SK-N-SH (cell line): ENCODE results near the gene WDR45. TPM values are rescaled to one million over a fixed set of nuclear protein-coding genes. Genes with fewer than 3 reads are reported as not detected.

Source experiments
- CTCF ChIA-PET: fragments of 300-600, 350-600 bp; formaldehyde crosslinking; extraction: SDS; loops from one replicate; lab custom pipeline; 2021; lab: Yijun Ruan, JAX
- POLR2A ChIA-PET: fragments of 350-600 bp; sonication (Branson Sonifier 250); formaldehyde crosslinking; extraction: SDS; loops from one replicate; lab custom pipeline; 2020; ENCODE audit warnings: antibody characterized with exemption, inconsistent platforms; lab: Yijun Ruan, JAX
- DNase-seq: peaks from one replicate; pipeline ENCODE4 v3.0.0; 2012
- H2AFZ ChIP-seq: fragments of 200-600 bp; sonication (generic); 2 replicates; pipeline ENCODE4 v1.8.1; 2016; ENCODE audit warnings: antibody characterized with exemption, mild to moderate bottlenecking, low read depth
- H3F3A ChIP-seq: fragments of 200-600 bp; sonication (generic); replicated peaks from 2 replicates; pipeline ENCODE3; 2016; ENCODE audit warnings: antibody characterized with exemption, mild to moderate bottlenecking; ENCODE audit not compliant: insufficient read depth
- H3K27ac ChIP-seq, 2 experiments: fragments of 200-500 bp in 1 of 2; fragments of 200-600 bp in 1 of 2; sonication (Bioruptor generic) in 1 of 2; sonication (generic), shearing (Covaris generic) in 1 of 2; 2 replicates each; pipeline versions ENCODE4 v1.5.1 to v1.6.1; 2014 to 2016; ENCODE audit warnings: low read depth in 2 of 2, inconsistent platforms in 1 of 2, low read length in 1 of 2, mild to moderate bottlenecking in 1 of 2, mixed read lengths in 1 of 2
- H3K27me3 ChIP-seq: fragments of 200-600 bp; sonication (generic), shearing (Covaris generic); 2 replicates; pipeline ENCODE4 v1.6.1; 2016; ENCODE audit warnings: mixed run types; ENCODE audit not compliant: insufficient read depth
- H3K36me3 ChIP-seq, 2 experiments: fragments of 200-500 bp in 1 of 2; fragments of 200-600 bp in 1 of 2; sonication (Bioruptor generic) in 1 of 2; sonication (generic) in 1 of 2; replicated peaks in 1 of 2; 2 replicates each; pipeline versions ENCODE3 to v1.5.1; 2014 to 2016; ENCODE audit warnings: low read length in 1 of 2, mild to moderate bottlenecking in 1 of 2; ENCODE audit not compliant: insufficient read depth in 2 of 2, control insufficient read depth in 1 of 2
- H3K4me1 ChIP-seq, 2 experiments: fragments of 200-500 bp in 1 of 2; fragments of 200-600 bp in 1 of 2; sonication (Bioruptor generic) in 1 of 2; sonication (generic), shearing (Covaris generic) in 1 of 2; 2 replicates each; pipeline versions ENCODE4 v1.5.1 to v1.6.1; 2014 to 2016; ENCODE audit warnings: low read depth in 1 of 2, low read length in 1 of 2, mixed run types in 1 of 2; ENCODE audit not compliant: insufficient read depth in 2 of 2, control insufficient read depth in 1 of 2
- H3K4me2 ChIP-seq: fragments of 200-600 bp; sonication (generic), shearing (Covaris generic); 2 replicates; pipeline ENCODE4 v1.6.1; 2017; ENCODE audit warnings: mixed run types
- H3K4me3 ChIP-seq, 2 experiments: fragments of 200-500 bp in 1 of 2; fragments of 200-600 bp in 1 of 2; sonication (Bioruptor generic) in 1 of 2; sonication (generic), shearing (Covaris generic) in 1 of 2; 2 replicates each; pipeline versions ENCODE4 v1.5.1 to v1.8.1; 2014 to 2016; ENCODE audit warnings: low read depth in 2 of 2, inconsistent platforms in 1 of 2, low read length in 1 of 2, mild to moderate bottlenecking in 1 of 2, mixed read lengths in 1 of 2, moderate library complexity in 1 of 2
- H3K79me2 ChIP-seq: fragments of 200-600 bp; sonication (generic); 2 replicates; pipeline ENCODE4 v1.8.1; 2017; ENCODE audit warnings: mild to moderate bottlenecking; ENCODE audit not compliant: insufficient read depth
- H3K9ac ChIP-seq: fragments of 200-600 bp; sonication (generic); 2 replicates; pipeline ENCODE4 v1.6.1; 2017; ENCODE audit warnings: mixed run types
- H3K9me2 ChIP-seq: fragments of 200-600 bp; sonication (generic); 2 replicates; pipeline ENCODE4 v1.6.1; 2017; ENCODE audit warnings: mixed run types
- H3K9me3 ChIP-seq: fragments of 200-600 bp; sonication (generic); 2 replicates; pipeline ENCODE4 v1.6.1; 2017; ENCODE audit warnings: mixed run types, mild to moderate bottlenecking, moderate library complexity
- H4K20me1 ChIP-seq: fragments of 200-600 bp; sonication (generic); 2 replicates; pipeline ENCODE4 v1.6.1; 2017; ENCODE audit warnings: mild to moderate bottlenecking, mixed run types; ENCODE audit not compliant: insufficient read depth
- EZH2phosphoT487 ChIP-seq: fragments of 200-600 bp; sonication (generic); IDR thresholded peaks from 2 replicates; pipeline ENCODE4 v1.6.1; 2017; ENCODE audit warnings: low read depth, mixed run types, mild to moderate bottlenecking, antibody characterized with exemption, moderate library complexity, borderline replicate concordance
- FOSL2 ChIP-seq: IDR thresholded peaks from 2 replicates; pipeline ENCODE4 v1.4.0; 2012; ENCODE audit warnings: low read depth, mild to moderate bottlenecking, moderate library complexity, borderline replicate concordance
- FOXM1 ChIP-seq: IDR thresholded peaks from 2 replicates; pipeline ENCODE4 v1.4.0; 2012; ENCODE audit warnings: low read depth, mild to moderate bottlenecking
- GATA2 ChIP-seq: sonication (generic); formaldehyde crosslinking; IDR thresholded peaks from 2 replicates; pipeline ENCODE4 v1.5.0; 2020; ENCODE audit warnings: mild to moderate bottlenecking, missing genetic modification reagents
- JUND ChIP-seq: IDR thresholded peaks from 2 replicates; pipeline ENCODE4 v1.4.0; 2012
- MEF2A ChIP-seq: IDR thresholded peaks from 2 replicates; pipeline ENCODE4 v1.4.0; 2012; ENCODE audit warnings: low read depth, borderline replicate concordance
- NFIC ChIP-seq: IDR thresholded peaks from 2 replicates; pipeline ENCODE4 v1.4.0; 2012; ENCODE audit warnings: borderline replicate concordance
- NRF1 ChIP-seq: IDR thresholded peaks from 2 replicates; pipeline ENCODE4 v1.6.1; 2012; ENCODE audit warnings: low read depth, mild to moderate bottlenecking, low read length
- POLR2AphosphoS5 ChIP-seq: IDR thresholded peaks from 2 replicates; pipeline ENCODE4 v1.6.1; 2012; ENCODE audit warnings: low read depth, low read length
- RAD21 ChIP-seq: IDR thresholded peaks from 2 replicates; pipeline ENCODE4 v1.6.1; 2012; ENCODE audit warnings: mild to moderate bottlenecking, low read length
- RFX5 ChIP-seq: IDR thresholded peaks from 2 replicates; pipeline ENCODE4 v1.6.1; 2012; ENCODE audit warnings: mild to moderate bottlenecking, improper control_type of control experiment, low read length
- TAF1 ChIP-seq: IDR thresholded peaks from 2 replicates; pipeline ENCODE4 v1.6.1; 2012; ENCODE audit warnings: low read depth, mild to moderate bottlenecking, low read length, moderate library complexity, borderline replicate concordance
- TEAD4 ChIP-seq: IDR thresholded peaks from 2 replicates; pipeline ENCODE4 v1.4.0; 2012; ENCODE audit warnings: mild to moderate bottlenecking, borderline replicate concordance; ENCODE audit not compliant: insufficient read depth
- YY1 ChIP-seq: IDR thresholded peaks from 2 replicates; pipeline ENCODE4 v1.4.0; 2012; ENCODE audit warnings: low read depth, mild to moderate bottlenecking
- WGBS: methylation state at CpG from one replicate; pipeline ENCODE4 v1.1.6; 2017; ENCODE audit warnings: low lambda C conversion rate; 5-methylcytosine and 5-hydroxymethylcytosine counted together
- polyA plus RNA-seq, 3 experiments: library from polyadenylated mRNA; depleted of rRNA; stranded (reverse); fragments of >200 nt; gene quantifications; 2 replicates each; pipeline ENCODE4 v1.2.3, GENCODE V29; 2012
- TF ChIP-seq, protein P1 (sequence below): IDR thresholded peaks from 2 replicates; pipeline ENCODE4; 2012
- TF ChIP-seq, protein P2 (sequence below): fragments of 150-350 bp; IDR thresholded peaks from 2 replicates; pipeline ENCODE4 v1.6.1; 2016; ENCODE audit warnings: mild to moderate bottlenecking, low read depth, low read length
- TF ChIP-seq, protein P3 (sequence below): IDR thresholded peaks from 2 replicates; pipeline ENCODE4 v1.4.0; 2012; ENCODE audit warnings: low read depth

The WDR45 gene
- polyA plus RNA-seq, 1 of the 3 experiments (the other 2 are of a cell fraction): 108 TPM

DNA sequence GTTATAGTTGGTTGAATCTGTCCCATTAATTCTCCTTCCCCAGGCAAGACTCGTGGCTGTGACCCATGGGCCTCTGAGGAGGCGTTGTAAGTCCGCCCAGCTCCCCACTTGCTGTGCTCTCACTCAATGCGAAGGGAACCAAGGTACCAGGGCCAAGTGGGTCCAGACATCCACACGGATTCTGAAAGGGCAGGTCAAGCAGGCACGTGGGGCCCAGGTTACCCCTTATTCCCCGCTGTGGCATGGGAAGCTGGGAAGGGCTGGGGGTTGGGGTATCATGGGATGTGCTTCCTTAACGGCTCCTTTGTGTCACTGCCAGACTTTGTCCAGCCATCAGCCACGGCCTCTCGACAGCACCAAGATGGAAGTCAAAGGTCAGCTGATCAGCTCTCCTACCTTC is 17.8 kb downstream of the WDR45 start:
- H3K27ac ChIP-seq: no peak overlapping the region
- no peak overlapping the region for H3K4me3 ChIP-seq
- no peak overlapping the region for H2AFZ ChIP-seq
- no peaks in the 10 kb centered on the region for H3K36me3 ChIP-seq
- WGBS: 62% methylated on average over 5 of the region's 10 CpGs
- H3K79me2 ChIP-seq: no peaks in the 10 kb centered on the region
- POLR2A ChIA-PET: no interaction called here
- no peaks in the 10 kb centered on the region for H3K9me2 ChIP-seq
- no peaks in the 10 kb centered on the region for H3F3A ChIP-seq
- TF ChIP-seq GATA2 (CRISPR knock-in tag) (no peak), MEF2A (no peak)
- no peaks in the 10 kb centered on the region for H3K4me1 ChIP-seq
- H3K9ac ChIP-seq: no peak overlapping the region
- H3K9me3 ChIP-seq: no peaks in the 10 kb centered on the region
- H3K4me2 ChIP-seq: no peak overlapping the region
- CTCF ChIA-PET: no interaction called here
- H4K20me1 ChIP-seq: no peaks in the 10 kb centered on the region
- DNase-seq: no peak
- H3K27me3 ChIP-seq: peaks cover 3% of the 10 kb centered on the region; the same call in 1 of the 2 replicates

DNA sequence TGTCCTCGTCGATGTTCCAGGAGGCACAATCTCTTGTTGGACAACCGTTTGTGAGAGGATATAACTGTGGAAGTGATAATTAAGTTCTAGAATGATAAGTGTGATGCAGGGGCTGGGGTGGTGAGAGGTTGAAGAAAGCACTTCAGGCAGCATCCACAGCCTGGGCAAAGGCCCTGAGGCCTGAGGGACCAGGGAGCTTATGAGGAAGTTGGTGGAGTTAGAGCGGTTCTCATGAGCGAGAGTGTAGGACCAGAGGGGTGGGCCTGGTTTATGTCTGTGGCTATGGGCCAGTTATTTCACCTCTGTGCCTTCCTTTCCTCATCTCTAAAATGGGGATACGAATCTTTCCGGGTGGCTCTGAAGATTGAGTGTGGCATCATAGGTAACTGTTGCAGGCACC is 18.2 kb downstream of the WDR45 start:
- Histone ChIP-seq H4K20me1 (no peaks in the 10 kb centered on the region), H3K4me2 (no peak overlapping the region), H3K9me3 (no peaks in the 10 kb centered on the region), H3K4me3 (no peak overlapping the region), H3K9me2 (no peaks in the 10 kb centered on the region), H3K36me3 (no peaks in the 10 kb centered on the region), H3F3A (no peaks in the 10 kb centered on the region), H3K4me1 (no peaks in the 10 kb centered on the region), H3K27me3 (peaks cover 3% of the 10 kb centered on the region; the same call in 1 of the 2 replicates), H3K79me2 (no peaks in the 10 kb centered on the region), H3K9ac (no peak overlapping the region), H3K27ac (no peak overlapping the region), H2AFZ (no peak overlapping the region)
- DNase-seq: no peak
- CTCF ChIA-PET: no interaction called here
- WGBS: 65% methylated on average over 7 of the region's 7 CpGs
- TF ChIP-seq JUND (no peak), NRF1 (no peak), FOXM1 (no peak), TEAD4 (no peak), NFIC (no peak), MEF2A (no peak)
- TF ChIP-seq, protein P1, sequence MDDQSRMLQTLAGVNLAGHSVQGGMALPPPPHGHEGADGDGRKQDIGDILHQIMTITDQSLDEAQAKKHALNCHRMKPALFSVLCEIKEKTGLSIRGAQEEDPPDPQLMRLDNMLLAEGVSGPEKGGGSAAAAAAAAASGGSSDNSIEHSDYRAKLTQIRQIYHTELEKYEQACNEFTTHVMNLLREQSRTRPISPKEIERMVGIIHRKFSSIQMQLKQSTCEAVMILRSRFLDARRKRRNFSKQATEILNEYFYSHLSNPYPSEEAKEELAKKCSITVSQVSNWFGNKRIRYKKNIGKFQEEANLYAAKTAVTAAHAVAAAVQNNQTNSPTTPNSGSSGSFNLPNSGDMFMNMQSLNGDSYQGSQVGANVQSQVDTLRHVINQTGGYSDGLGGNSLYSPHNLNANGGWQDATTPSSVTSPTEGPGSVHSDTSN: no peak
- POLR2A ChIA-PET: no interaction called here

GRCh38 chrX:49060914-49061313 is 18.8 kb downstream of the WDR45 start:
- DNase-seq: no peak

More at GRCh38 chrX:49060914-49061313, 18.8 kb downstream of the WDR45 start:
- H3K79me2 ChIP-seq: no peaks in the 10 kb centered on the region
- H3K27ac ChIP-seq: no peak overlapping the region
- H2AFZ ChIP-seq: no peak overlapping the region
- TF ChIP-seq YY1 (no peak), RFX5 (no peak), NRF1 (no peak), EZH2phosphoT487 (no peak), TEAD4 (no peak), JUND (no peak), POLR2AphosphoS5 (no peak), RAD21 (no peak), TAF1 (no peak), FOSL2 (no peak)
- TF ChIP-seq, protein P2, sequence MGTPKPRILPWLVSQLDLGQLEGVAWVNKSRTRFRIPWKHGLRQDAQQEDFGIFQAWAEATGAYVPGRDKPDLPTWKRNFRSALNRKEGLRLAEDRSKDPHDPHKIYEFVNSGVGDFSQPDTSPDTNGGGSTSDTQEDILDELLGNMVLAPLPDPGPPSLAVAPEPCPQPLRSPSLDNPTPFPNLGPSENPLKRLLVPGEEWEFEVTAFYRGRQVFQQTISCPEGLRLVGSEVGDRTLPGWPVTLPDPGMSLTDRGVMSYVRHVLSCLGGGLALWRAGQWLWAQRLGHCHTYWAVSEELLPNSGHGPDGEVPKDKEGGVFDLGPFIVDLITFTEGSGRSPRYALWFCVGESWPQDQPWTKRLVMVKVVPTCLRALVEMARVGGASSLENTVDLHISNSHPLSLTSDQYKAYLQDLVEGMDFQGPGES: no peak
- TF ChIP-seq, protein P3, sequence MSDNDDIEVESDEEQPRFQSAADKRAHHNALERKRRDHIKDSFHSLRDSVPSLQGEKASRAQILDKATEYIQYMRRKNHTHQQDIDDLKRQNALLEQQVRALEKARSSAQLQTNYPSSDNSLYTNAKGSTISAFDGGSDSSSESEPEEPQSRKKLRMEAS: no peak
- TF ChIP-seq, all 33 proteins: peak for 0
- Histone ChIP-seq H3K36me3 (no peaks in the 10 kb centered on the region), H4K20me1 (no peaks in the 10 kb centered on the region), H3K4me2 (no peak overlapping the region), H3K4me3 (no peak overlapping the region), H3F3A (no peaks in the 10 kb centered on the region), H3K27me3 (peaks cover 3% of the 10 kb centered on the region; the same call in 1 of the 2 replicates), H3K9me3 (no peaks in the 10 kb centered on the region), H3K4me1 (no peaks in the 10 kb centered on the region), H3K9ac (no peak overlapping the region), H3K9me2 (no peaks in the 10 kb centered on the region)
- ChIA-PET POLR2A (no interaction called here), CTCF (interaction anchor here (0.7 kb wide), 1 partner anchor 89 kb away, joined by 3 read pairs; the partner anchor contains the start of gene KCND1)
- WGBS: 52% methylated on average over 3 of the region's 3 CpGs
